Measurements from ENCODE around the gene CAPG.

- no peak for TF ChIP-seq POLR2A (IDR thresholded peaks at IDR 0.05; ENCODE audit: low read depth, low read length)
- no peak for TF ChIP-seq TAF1 (IDR thresholded peaks at IDR 0.05; ENCODE audit: low read depth, low read length)
- TF ChIP-seq POLR2AphosphoS5 (IDR thresholded peaks at IDR 0.05; ENCODE audit: low read depth, low read length): no peak
- no peak for TF ChIP-seq POU2F2 (IDR thresholded peaks at IDR 0.05; ENCODE audit: low read depth, low read length)
Measured at GRCh38 chr2:85355073-85355410, 55.1 kb downstream of the CAPG start.

Data from GM12891 (cell line).